Measurements from ENCODE around the gene CCL4. TPM values are rescaled to one million over a fixed set of nuclear protein-coding genes. Genes with fewer than 3 reads are reported as not detected.

The CCL4 gene
- total and polyA plus RNA-seq, 2 donors (not counting 1 experiment from before 2014, with no cell fraction given) = 3.5 to 7.6 TPM

DNA sequence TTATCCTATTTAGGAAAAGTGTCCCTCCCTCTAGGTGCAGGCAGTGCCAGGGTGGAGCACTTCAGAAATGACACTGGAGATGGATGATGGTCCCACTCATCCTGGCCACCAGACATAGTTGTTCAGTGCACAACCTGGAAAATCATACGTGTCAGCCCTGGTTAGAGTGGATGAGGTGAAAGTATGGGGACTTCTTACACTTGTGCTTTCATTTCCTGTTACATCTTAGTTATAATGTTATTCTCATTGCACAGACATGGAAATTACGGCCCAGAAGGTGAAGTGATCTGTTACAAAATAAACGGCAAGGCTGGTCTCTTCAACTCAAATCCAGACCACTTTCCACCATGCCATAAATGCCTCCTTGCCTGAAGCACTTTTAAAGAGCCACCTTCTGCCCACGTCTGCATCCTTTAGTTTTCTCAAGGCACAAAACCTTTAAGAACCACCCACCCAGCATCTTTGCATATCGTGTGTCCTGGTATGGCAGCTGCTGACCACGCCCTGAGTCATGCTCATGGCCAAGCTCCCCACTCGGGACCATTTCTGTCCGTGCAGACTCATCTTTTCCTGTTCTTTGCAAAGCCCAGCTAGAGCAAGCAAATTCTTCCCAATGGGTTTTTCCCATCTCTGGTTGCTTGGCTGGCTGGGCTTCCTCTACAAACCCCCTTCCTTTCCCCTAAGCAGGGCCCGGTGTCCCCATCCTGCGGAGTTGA, 50.4 kb downstream of the CCL4 start:
- Histone ChIP-seq H2AFZ (ENCODE audit: insufficient read depth, low read depth, low read length, poor library complexity, severe bottlenecking) (no peak overlapping the region), H4K20me1 (ENCODE audit: control insufficient read depth, insufficient read depth, low read length, poor library complexity, severe bottlenecking) (no peaks in the 10 kb centered on the region), H3K36me3 (replicated peaks in 1 of 2; ENCODE audit: control extremely low read depth in 1 of 2, control insufficient read depth in 1 of 2, extremely low read depth in 1 of 2, insufficient read depth in 2 of 2, low read length in 1 of 2) (no peaks in the 10 kb centered on the region), H3K4me1 (ENCODE audit: control insufficient read depth in 2 of 2, insufficient read depth in 2 of 2, low read length in 2 of 2) (peaks cover 16 to 17% of the 10 kb centered on the region in 2 donors), H3K27ac (ENCODE audit: low read length in 2 of 2) (no peak overlapping the region), H3K4me3 (ENCODE audit: control extremely low read depth in 1 of 5, extremely low read depth in 1 of 5, insufficient read depth in 1 of 5, low read depth in 2 of 5, low read length in 4 of 5) (peak overlapping the region in 1 of 5 experiments; percentile 2), H3K79me2 (ENCODE audit: control insufficient read depth, insufficient read depth, low read length) (no peaks in the 10 kb centered on the region), H3K4me2 (replicated peaks; ENCODE audit: low read depth, low read length, poor library complexity, severe bottlenecking) (peak overlapping the region; percentile 39), H3K9ac (ENCODE audit: low read length) (peak overlapping the region; percentile 14), H3K27me3 (replicated peaks in 1 of 4; ENCODE audit: control extremely low read depth in 1 of 4, control insufficient read depth in 3 of 4, insufficient read depth in 4 of 4, low read length in 3 of 4) (peaks cover 0 to 11% (median 0%) of the 10 kb centered on the region in 4 experiments), H3K9me3 (ENCODE audit: control extremely low read depth in 1 of 3, control insufficient read depth in 2 of 3, insufficient read depth in 1 of 3, low read length in 2 of 3) (no peaks in the 10 kb centered on the region)
- DNase-seq (no peak), ATAC-seq (ENCODE audit: low read depth) (peak; percentile 57)
- H3K4me1 Mint-ChIP-seq = peaks cover 20% of the 10 kb centered on the region
- intact Hi-C loops (cut with micrococcal nuclease) = no loop called here
- POLR2A ChIA-PET = no interaction called here
- TF ChIP-seq, protein P1, sequence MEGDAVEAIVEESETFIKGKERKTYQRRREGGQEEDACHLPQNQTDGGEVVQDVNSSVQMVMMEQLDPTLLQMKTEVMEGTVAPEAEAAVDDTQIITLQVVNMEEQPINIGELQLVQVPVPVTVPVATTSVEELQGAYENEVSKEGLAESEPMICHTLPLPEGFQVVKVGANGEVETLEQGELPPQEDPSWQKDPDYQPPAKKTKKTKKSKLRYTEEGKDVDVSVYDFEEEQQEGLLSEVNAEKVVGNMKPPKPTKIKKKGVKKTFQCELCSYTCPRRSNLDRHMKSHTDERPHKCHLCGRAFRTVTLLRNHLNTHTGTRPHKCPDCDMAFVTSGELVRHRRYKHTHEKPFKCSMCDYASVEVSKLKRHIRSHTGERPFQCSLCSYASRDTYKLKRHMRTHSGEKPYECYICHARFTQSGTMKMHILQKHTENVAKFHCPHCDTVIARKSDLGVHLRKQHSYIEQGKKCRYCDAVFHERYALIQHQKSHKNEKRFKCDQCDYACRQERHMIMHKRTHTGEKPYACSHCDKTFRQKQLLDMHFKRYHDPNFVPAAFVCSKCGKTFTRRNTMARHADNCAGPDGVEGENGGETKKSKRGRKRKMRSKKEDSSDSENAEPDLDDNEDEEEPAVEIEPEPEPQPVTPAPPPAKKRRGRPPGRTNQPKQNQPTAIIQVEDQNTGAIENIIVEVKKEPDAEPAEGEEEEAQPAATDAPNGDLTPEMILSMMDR (IDR thresholded peaks at IDR 0.05) = no peak
- TF ChIP-seq EZH2 (IDR thresholded peaks at IDR 0.05; ENCODE audit: borderline replicate concordance, insufficient read depth, low read depth, low read length, poor library complexity, severe bottlenecking) = no peak
- peaks cover 12% of the 10 kb centered on the region for H3K27me3 Mint-ChIP-seq
- CTCF ChIA-PET = interaction anchor here (15.6 kb wide), 1 partner anchor 178 kb away, joined by 639 read pairs; the partner anchor contains the start of gene CCL16
- H3K27ac Mint-ChIP-seq = peak overlapping the region; percentile 21
- H3K4me3 Mint-ChIP-seq = peak overlapping the region; percentile 77
- H3K9me3 Mint-ChIP-seq (ENCODE audit: insufficient read depth) = no peaks in the 10 kb centered on the region
- 45% methylated on average over 5 of the region's 10 CpGs for WGBS (ENCODE audit: insufficient coverage)

Small RNA genes within 50 kb of the gene (small RNA-seq; reads per million reads assigned to genes)
- gene RN7SL301P (ENCODE audit: insufficient read length, low read depth, low replicate concordance) = not detected

Other genes with a start within 250 kb of the CCL4 start
- not detected in 2 replicates for gene HEATR9, start 234.9 kb upstream of the CCL4 start, total RNA-seq
- gene HEATR9, start 234.9 kb upstream of the CCL4 start, polyA plus RNA-seq = 0.06 and 0.09 TPM in 2 replicates
- gene CCL5, start 223.5 kb upstream of the CCL4 start, total RNA-seq = 2.9 and 3.3 TPM in 2 replicates
- gene CCL5, start 223.5 kb upstream of the CCL4 start, polyA plus RNA-seq = 5.3 and 5.4 TPM in 2 replicates
- gene RDM1, start 173.1 kb upstream of the CCL4 start, total RNA-seq = not detected in 2 replicates
- gene RDM1, start 173.1 kb upstream of the CCL4 start, polyA plus RNA-seq = not detected in 2 replicates
- gene LYZL6, start 160.1 kb upstream of the CCL4 start, total RNA-seq = not detected in 2 replicates
- gene LYZL6, start 160.1 kb upstream of the CCL4 start, polyA plus RNA-seq = not detected in 2 replicates
- not detected in 2 replicates for gene CCL16, start 122.3 kb upstream of the CCL4 start, total RNA-seq
- gene CCL16, start 122.3 kb upstream of the CCL4 start, polyA plus RNA-seq = not detected in 2 replicates
- gene CCL14, start 117.1 kb upstream of the CCL4 start, total RNA-seq = not detected in 2 replicates
- not detected in 2 replicates for gene CCL14, start 117.1 kb upstream of the CCL4 start, polyA plus RNA-seq
- not detected in 2 replicates for gene CCL15, start 102.3 kb upstream of the CCL4 start, total RNA-seq
- gene CCL15, start 102.3 kb upstream of the CCL4 start, polyA plus RNA-seq = not detected in 2 replicates
- not detected in 2 replicates for gene CCL23, start 85.9 kb upstream of the CCL4 start, total RNA-seq
- gene CCL23, start 85.9 kb upstream of the CCL4 start, polyA plus RNA-seq = 0.61 TPM in 1 of 2 replicates, not detected in the other
- not detected in 2 replicates for gene CCL18, start 39.6 kb upstream of the CCL4 start, total RNA-seq
- gene CCL18, start 39.6 kb upstream of the CCL4 start, polyA plus RNA-seq = not detected in 2 replicates
- gene CCL3, start 13.7 kb upstream of the CCL4 start, total RNA-seq = 4.5 and 5.7 TPM in 2 replicates
- gene CCL3, start 13.7 kb upstream of the CCL4 start, polyA plus RNA-seq = 31.3 and 54.5 TPM in 2 replicates
- gene TBC1D3B, start 72.8 kb downstream of the CCL4 start, total RNA-seq = 17.2 and 17.3 TPM in 2 replicates
- 3.2 and 3.6 TPM in 2 replicates for gene TBC1D3B, start 72.8 kb downstream of the CCL4 start, polyA plus RNA-seq
- 0.54 and 0.83 TPM in 2 replicates for gene CCL3L1, start 92.9 kb downstream of the CCL4 start, total RNA-seq
- gene CCL3L1, start 92.9 kb downstream of the CCL4 start, polyA plus RNA-seq = 2.4 and 4.4 TPM in 2 replicates
- gene CCL4L2, start 107.2 kb downstream of the CCL4 start, total RNA-seq = 0.53 and 1.2 TPM in 2 replicates
- 0.42 and 3.1 TPM in 2 replicates for gene CCL4L2, start 107.2 kb downstream of the CCL4 start, polyA plus RNA-seq
- gene TBC1D3I, start 160.7 kb downstream of the CCL4 start, total RNA-seq = 1.9 and 4.4 TPM in 2 replicates
- 0.19 and 0.46 TPM in 2 replicates for gene TBC1D3I, start 160.7 kb downstream of the CCL4 start, polyA plus RNA-seq
- gene TBC1D3G, start 220.1 kb downstream of the CCL4 start, total RNA-seq = not detected in 2 replicates
- gene TBC1D3G, start 220.1 kb downstream of the CCL4 start, polyA plus RNA-seq = not detected in 2 replicates